ENCODE measurements around the gene UBE2G2. TPM values are rescaled to one million over a fixed set of nuclear protein-coding genes. Genes with fewer than 3 reads are reported as not detected.

The UBE2G2 gene
- total RNA-seq, 1 experiment from 2014 or later = 117 TPM

GRCh38 chr21:44773291-44773932, 28.2 kb downstream of the UBE2G2 start (continued):
- no peak for TF ChIP-seq IRF2 (CRISPR knock-in tag; IDR thresholded peaks at IDR 0.05; ENCODE audit: borderline replicate concordance, low read depth)
- no peak for TF ChIP-seq ZBTB21 (CRISPR knock-in tag; IDR thresholded peaks at IDR 0.05; ENCODE audit: borderline replicate concordance)
- TF ChIP-seq TEAD1 (CRISPR knock-in tag; IDR thresholded peaks at IDR 0.05) = no peak
- TF ChIP-seq, protein P1, sequence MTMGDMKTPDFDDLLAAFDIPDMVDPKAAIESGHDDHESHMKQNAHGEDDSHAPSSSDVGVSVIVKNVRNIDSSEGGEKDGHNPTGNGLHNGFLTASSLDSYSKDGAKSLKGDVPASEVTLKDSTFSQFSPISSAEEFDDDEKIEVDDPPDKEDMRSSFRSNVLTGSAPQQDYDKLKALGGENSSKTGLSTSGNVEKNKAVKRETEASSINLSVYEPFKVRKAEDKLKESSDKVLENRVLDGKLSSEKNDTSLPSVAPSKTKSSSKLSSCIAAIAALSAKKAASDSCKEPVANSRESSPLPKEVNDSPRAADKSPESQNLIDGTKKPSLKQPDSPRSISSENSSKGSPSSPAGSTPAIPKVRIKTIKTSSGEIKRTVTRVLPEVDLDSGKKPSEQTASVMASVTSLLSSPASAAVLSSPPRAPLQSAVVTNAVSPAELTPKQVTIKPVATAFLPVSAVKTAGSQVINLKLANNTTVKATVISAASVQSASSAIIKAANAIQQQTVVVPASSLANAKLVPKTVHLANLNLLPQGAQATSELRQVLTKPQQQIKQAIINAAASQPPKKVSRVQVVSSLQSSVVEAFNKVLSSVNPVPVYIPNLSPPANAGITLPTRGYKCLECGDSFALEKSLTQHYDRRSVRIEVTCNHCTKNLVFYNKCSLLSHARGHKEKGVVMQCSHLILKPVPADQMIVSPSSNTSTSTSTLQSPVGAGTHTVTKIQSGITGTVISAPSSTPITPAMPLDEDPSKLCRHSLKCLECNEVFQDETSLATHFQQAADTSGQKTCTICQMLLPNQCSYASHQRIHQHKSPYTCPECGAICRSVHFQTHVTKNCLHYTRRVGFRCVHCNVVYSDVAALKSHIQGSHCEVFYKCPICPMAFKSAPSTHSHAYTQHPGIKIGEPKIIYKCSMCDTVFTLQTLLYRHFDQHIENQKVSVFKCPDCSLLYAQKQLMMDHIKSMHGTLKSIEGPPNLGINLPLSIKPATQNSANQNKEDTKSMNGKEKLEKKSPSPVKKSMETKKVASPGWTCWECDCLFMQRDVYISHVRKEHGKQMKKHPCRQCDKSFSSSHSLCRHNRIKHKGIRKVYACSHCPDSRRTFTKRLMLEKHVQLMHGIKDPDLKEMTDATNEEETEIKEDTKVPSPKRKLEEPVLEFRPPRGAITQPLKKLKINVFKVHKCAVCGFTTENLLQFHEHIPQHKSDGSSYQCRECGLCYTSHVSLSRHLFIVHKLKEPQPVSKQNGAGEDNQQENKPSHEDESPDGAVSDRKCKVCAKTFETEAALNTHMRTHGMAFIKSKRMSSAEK (CRISPR knock-in tag; IDR thresholded peaks at IDR 0.05; ENCODE audit: borderline replicate concordance) = no peak
- no peak for TF ChIP-seq ELF4 (CRISPR knock-in tag; IDR thresholded peaks at IDR 0.05; ENCODE audit: low read depth)
- TF ChIP-seq PREB (CRISPR knock-in tag; IDR thresholded peaks at IDR 0.05; ENCODE audit: borderline replicate concordance) = no peak
- TF ChIP-seq, protein P2, sequence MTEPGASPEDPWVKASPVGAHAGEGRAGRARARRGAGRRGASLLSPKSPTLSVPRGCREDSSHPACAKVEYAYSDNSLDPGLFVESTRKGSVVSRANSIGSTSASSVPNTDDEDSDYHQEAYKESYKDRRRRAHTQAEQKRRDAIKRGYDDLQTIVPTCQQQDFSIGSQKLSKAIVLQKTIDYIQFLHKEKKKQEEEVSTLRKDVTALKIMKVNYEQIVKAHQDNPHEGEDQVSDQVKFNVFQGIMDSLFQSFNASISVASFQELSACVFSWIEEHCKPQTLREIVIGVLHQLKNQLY (CRISPR knock-in tag; IDR thresholded peaks at IDR 0.05) = no peak
- no peak for TF ChIP-seq CBFB (CRISPR knock-in tag; IDR thresholded peaks at IDR 0.05; ENCODE audit: low read depth)
- TF ChIP-seq ESRRA (CRISPR knock-in tag; IDR thresholded peaks at IDR 0.05; ENCODE audit: borderline replicate concordance) = no peak
- TF ChIP-seq NFATC4 (CRISPR knock-in tag; IDR thresholded peaks at IDR 0.05) = no peak
- TF ChIP-seq OVOL2 (CRISPR knock-in tag; IDR thresholded peaks at IDR 0.05; ENCODE audit: borderline replicate concordance) = no peak
- no peak for TF ChIP-seq RORB (CRISPR knock-in tag; IDR thresholded peaks at IDR 0.05)

- no peak for TF ChIP-seq TEAD4 (CRISPR knock-in tag; IDR thresholded peaks at IDR 0.05)
- no peak for TF ChIP-seq FOXJ3 (CRISPR knock-in tag; IDR thresholded peaks at IDR 0.05; ENCODE audit: borderline replicate concordance)
- CTCF ChIA-PET = interaction anchor here (1.2 to 1.9 kb wide), 2 partner anchors 21 to 262 kb away, joined by 5 to 7 read pairs; no protein-coding TSS in a partner anchor
- POLR2A ChIA-PET = no interaction called here
- Mint-ChIP-seq H3K27me3 (ENCODE audit: low read depth) (no peaks in the 10 kb centered on the region), H3K27ac (peak overlapping the region; percentile 4; the same call in 1 of the 2 replicates), H3K4me1 (peaks cover 21% of the 10 kb centered on the region), H3K9me3 (no peaks in the 10 kb centered on the region), H3K4me3 (no peak overlapping the region), H3K36me3 (peaks cover 55% of the 10 kb centered on the region)
- DNase-seq (ENCODE audit: low spot score) (no peak), ATAC-seq (no peak)
Observed at GRCh38 chr21:44771896-44772525, 29.6 kb downstream of the UBE2G2 start.
